Glomerular visceral epithelial cell (primary cell): ENCODE measurements around the gene ROGDI.
A peak's percentile ranks its signal among the peaks of the same experiment; 100 is the strongest.

Source experiments
- DNase-seq: peaks from one replicate; pipeline ENCODE4 v3.0.0-alpha.2; 2016; ENCODE audit errors: extremely low spot score

ROGDI gene

DNA sequence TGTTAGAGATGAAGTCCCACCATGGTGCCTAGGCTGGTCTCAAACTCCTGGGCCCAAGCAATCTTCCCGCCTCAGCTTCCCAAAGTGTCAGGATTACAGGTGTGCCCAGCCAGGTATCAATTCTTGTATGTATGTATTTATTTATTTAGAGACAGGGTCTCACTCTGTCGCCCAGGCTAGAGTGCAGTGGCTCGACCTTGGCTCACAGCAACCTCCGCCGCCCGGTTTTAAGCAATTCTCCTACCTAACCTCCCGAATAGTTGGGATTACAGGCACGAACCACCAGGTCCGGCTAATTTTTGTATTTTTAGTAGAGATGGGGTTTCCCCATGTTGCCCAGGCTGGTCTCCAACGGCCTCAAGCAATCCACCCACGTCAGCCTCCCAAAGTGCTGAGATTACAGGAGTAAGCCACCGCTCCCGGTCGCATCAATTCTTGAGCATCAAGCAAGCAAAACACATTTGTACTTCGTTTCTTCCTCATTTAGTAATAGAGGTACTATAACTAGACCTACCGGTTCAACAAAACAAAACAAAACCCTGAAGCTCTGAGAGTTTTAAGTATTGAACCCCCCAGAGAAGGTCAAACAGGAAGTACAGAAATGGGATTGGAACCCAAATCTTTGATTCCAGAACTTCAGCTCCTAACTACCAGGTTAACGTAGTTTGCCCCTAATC lies 34.4 kb downstream of the ROGDI start:
- DNase-seq, result no peak

DNA sequence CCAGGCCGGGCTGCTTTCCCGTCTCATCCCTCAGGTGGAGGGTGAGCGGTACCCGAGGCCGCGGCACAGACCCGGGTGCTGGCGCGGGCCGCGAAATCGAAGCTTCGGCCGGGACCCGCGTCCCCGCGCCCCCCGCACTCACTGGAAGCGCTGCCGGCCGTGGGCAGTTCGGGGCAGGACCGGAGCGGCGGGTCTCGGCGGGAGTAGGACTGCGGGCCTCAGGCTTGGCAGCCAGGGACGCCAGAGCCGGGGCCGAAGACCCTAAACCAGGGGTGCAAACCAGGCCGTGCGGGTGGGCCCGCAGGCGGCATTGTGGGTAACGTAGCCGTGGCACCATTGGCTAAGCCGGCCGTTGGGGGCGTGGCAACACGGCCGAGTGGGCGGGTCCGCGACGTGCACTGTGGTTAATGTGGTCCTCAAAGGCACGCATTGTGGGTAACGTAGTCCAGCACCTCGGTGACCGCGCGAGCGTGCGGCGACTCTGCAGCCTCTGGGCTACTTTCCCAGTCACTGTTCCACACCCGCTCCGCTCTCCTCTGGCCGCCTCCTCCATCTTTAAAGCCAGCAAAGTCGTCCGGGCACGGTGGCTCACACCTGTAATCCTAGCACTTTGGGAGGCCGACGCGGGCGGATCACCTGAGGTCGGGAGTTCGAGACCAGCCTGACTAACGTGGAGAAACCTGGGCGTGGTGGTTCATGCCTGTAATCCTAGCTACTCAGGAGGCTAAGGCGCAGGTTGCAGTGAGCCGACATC lies 35.4 kb downstream of the ROGDI start, which contains the start of gene ZNF500:
TSS of gene ZNF500 (minus strand) at position 288 of the 754 bp plus-strand sequence. CDS start 1,184 bp downstream, outside the sequence.
- DNase-seq, result peak; percentile 91

DNA sequence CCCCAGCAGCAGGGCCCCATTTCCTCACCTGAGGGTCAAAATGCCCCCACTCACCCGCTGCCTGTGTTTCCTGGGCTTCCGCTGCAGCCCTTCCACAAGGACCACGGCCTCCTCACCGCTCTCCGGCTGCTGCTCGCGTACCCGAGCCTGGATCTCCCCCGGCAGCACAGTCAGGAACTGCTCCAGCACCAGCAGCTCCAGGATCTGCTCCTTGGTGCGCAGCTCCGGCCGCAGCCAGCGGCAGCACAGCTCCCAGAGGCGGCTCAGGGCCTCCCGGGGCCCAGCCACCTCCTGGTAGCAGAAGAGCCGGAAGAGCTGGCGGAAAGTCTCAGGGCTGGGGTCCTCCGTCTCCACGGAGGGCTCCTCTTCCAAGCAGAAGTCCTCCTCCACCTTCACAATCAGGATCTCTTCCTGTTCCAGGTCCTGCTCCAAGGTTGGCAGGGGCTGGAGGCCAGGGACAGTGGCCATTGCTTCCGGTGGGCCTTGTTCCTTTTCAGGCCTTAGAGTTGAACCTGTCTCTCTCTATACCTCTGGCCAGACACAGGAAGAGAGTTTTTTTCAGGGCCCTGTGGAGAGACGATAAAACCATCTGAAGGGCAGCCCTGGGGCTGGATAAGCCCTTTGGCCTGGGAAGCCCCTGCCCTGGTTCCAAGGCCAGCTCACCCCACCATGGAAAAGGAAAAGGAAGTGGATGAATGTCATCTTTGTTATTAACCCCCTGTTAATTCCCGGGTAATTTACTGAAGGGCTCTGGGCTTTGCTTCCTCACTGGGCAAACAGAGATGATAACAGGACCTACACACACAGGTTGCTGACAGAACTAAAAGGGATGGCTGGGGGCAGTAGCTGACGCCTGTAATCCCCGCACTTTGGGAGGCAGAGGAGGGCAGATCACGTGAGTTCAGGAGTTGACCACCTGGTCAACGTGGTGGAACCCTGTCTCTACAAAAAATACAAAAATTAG lies 36.6 kb downstream of the ROGDI start:
- no peak for DNase-seq

DNA sequence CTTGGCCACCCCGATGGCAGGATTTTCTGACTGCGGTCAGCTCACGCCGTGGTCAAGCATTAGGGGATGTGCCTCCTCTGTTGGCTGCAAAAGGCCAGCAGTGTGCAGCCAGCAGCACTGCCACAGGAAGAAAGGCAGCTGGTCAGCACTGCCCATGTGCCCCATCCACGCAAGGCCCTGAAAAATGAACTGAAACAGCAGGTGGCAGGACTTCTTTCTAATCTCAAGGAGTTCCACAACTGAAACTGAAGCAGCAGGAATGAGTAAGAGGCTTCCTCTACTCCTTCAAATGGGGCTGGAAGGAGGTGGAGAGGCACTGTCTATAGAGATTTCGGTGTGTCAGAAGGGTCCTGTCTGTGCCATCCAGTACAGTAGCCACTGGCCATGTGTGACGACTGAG lies 38.6 kb downstream of the ROGDI start:
- no peak for DNase-seq

DNA sequence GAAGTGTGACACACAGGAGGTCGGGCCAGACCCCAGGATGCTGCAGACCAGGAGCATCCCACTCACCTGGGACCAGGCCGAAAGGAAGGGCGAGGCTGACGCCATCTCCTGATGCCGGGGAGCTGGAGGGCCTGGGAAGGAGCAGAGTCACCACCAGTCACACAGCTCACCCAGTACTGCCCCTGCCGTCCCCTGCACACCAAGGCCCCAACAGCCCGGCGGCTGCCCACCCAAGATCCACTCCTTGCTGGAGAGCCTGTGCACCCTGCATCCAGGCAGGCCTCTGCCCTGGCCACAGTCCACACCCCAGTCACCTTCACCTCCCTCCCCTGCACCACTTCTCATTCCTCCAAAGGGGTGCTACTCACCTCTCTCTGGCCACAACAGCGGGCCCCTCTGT lies 40.2 kb downstream of the ROGDI start:
- DNase-seq, result no peak

DNA sequence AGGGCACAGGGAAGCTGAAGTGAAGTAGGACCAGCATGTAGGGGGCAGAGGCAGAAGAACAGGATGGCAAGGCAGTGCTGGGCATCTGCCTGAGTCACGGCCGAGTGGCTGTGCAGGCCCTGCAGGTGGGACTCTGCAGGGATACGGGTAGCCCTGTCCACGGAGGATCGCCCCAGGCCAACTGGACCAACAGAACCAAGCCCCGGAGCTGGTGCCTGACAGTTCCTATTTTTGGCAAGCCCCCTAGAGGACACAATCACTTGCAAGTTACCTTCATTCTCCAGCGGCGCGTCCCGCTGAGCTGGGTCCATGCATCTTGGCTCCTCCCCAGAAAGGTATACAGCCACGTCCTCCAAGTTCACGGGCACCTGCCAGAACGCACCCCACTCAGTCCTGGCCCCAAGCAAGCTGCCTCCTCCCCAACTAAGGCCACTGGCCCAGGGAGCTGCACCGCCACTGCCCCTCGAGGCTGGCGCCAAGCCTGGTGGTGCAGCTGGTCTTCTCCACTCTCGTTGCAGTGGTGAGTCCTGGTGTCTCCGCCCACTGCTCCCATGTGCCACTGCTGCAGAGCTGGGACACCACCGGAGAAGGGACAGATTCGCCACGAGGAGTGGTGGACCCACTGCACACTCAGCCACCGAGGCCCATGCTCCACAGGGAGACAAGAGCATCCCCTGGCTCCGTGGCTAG lies 42.1 kb downstream of the ROGDI start:
- DNase-seq, result no peak

DNA sequence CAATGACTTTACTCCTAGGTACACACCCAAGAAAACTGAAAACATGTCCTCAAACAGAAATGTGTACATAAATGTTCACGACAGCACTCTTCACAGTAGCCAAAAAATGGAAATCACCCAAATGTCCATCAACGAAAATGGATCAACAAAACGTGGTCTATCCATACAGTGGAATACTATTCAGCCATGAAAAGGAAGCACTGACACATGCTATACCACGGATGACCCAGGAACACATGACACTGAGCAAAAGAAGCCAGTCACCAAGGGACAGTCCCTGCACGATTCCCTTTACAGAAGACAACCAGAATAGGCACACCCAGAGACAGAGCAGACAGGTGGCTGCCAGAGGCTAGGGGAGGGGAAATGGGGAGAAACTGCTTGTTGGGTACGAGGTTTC lies 46.7 kb downstream of the ROGDI start:
- no peak for DNase-seq

DNA sequence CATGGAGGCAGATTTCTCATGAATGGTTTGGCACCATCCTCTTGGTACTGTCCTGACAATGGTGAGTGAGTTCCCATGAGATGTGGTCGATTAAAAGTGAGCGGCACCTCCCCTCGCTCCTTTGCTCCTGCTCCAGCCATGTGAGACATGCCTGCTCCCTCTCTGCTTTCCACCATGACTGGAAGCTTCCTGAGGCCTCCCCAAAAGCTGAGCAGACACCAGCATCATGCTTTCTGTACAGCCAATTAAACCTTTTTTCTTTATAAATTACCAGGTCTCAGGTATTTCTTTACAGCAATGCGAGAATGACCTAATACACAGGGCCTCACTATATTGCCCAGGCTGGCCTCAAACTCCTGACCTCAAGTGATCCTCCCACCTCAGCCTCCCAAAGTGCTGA lies 47.6 kb downstream of the ROGDI start:
- no peak for DNase-seq

DNA sequence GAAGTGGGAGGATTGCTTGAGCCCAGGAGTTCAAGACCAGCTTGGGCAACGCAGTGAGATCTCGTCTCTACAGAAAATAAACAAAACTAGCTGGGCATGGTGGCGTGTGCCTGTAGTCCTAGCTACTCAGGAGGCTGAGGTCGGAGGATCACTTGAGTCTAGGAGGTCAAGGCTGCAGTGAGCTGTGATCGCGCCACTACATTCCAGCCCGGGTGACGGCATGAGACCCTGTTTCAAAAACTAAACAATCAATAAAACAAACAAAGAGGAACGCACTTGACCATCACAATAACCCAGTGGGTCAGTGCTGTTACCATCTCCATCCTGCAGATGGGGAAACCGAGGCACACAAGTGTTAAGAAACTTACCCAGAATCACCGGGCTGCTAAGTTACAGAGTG lies 49.2 kb downstream of the ROGDI start:
- no peak for DNase-seq

DNA sequence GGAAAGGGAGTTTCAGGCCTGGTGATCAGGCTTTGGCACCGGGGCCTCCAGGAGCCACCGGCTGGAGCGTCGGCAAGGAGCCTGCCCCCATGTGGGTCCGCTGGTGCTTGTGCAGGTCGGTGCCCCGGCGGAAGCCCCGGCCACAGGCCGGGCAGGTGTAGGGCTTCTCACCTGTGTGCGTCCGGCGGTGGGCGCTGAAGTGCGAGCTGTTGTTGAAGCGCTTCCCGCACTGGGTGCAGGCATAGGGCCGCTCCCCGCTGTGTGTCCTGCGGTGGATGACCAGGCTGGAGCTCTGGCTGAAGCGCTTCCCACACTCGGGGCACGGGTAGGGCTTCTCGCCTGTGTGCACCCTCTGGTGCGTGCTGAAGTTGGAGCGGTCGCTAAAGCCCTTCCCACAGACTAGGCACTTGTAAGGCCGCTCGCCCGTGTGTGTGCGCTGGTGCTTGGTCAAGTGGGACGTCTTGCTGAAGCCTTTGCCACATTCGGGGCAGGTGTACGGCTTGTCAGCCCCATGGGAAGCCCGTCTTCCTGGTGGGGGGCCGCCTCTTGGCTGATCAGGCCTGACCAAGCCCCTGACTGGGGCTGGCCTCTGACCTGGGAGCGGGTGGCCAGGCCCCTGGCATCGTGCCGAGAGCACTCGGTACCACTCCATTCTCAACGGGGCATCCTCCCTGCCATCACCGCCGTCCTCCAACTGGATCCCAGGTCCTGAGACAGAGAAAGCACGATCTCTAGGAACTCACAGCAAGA lies 49.9 kb downstream of the ROGDI start:
- DNase-seq, result no peak

DNA sequence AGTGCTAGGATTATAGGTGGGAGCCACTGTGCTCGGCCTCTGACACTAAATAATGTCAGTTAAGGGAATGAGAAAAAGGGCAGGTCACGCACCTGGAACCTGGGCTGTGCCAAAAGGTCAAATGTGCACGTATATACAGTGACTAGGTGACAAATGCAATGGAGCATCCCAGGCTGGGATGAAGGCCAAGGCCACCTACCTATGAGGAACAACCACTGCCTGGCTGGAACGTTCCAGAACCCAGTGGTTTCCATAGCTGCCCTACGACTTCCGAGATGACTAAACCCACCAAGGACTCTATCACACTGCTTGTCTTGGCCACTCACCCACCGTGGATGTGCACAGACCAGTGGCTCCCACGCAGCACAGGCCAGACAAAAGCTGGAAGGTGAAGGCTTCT lies 51.5 kb downstream of the ROGDI start:
- no peak for DNase-seq

DNA sequence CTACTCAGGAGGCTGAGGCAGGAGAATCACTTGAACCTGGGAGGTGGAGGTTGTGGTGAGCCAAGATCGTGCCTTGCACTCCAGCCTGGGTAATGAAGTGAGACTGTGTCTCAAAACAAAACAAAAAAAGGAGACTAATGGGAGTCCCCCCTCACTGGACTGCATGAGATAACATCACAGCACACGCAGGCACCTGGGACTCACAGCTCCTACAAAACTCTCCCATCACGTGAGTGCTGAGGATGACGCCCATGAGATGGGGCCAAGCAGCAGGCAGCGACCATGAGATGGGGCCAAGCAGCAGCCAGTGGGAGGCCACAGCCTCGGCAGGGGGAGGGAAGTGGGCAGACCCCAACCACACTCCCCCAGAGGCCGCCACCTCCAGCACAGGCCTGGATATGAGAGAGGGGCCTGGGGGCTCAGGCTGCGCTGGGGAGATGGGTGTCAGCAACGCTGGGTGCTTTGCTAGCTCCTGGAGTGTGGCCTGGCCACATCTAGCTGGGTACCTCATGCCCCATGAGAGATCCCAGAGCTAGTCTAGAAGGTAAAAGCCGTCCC lies 52.7 kb downstream of the ROGDI start:
- DNase-seq, result no peak

DNA sequence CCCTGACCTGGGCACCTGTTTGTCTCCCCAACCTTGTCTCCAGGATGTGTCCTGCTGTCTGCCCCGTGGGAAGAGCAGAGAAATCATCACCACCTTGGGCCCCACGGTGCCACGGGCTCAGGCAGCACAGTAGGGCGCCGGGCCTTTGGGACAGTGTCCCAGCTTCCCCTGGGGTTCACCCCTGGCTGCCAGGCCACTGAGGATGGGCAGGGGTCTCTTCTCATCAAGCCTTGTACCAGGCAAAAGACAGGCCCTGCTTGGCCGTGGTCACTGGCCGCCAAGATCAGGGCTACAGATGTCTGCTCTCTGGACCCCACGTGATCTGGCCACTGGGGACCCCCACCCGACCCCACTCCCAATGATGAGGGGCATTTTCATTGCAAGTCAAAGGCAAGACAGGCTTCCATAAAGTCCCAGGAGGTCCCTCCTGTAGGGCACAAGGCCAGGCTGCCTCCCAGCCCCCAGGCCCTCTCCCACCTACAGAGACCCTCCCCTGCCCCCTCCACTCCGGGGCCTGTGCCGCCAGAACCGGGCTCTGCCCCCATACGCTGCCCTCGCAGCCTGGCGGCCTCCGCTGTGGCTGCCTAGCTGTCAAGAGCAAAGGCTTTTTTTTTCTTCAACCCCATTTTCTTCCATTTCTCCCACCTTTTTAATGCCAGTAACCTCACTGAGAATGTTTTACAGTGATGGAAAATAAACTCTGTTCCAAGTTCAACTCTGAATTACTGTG lies 53.6 kb downstream of the ROGDI start:
- DNase-seq, result no peak

DNA sequence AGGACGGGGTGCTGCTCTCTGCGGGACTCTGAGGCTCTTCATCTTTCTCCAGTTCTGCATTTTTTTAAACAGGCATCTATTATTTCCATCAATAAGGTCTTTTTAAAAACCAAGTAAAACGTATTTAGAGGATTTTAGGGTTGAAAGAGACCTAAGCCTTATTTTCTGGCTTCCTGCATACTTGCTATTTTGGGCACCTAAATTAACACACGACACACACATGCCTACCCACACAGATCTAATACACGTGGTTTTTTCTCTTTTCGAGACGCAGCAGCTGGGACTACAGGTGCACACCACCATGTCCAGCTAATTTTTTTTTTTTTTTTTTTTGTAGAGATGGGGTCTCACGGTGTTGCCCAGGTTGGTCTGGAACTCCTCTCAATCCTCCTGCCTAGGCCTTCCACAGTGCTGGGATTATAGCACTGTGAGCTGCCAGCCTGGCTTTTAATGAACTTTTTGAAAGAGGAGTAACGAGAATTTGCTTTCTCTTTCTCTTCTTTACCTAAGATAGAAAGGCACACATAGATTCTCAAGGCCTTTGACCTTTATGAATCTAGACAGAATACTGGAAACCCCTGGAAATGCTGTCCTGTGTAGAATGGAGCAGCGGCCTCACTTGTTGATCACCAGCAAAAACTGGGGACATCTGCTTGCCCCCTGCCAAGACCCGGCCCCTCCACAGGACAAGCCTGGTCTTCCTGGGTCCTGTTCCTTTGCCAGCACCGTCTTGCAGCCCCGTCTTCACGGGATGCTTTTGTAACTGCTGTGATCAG lies 54.3 kb downstream of the ROGDI start:
- no peak for DNase-seq

DNA sequence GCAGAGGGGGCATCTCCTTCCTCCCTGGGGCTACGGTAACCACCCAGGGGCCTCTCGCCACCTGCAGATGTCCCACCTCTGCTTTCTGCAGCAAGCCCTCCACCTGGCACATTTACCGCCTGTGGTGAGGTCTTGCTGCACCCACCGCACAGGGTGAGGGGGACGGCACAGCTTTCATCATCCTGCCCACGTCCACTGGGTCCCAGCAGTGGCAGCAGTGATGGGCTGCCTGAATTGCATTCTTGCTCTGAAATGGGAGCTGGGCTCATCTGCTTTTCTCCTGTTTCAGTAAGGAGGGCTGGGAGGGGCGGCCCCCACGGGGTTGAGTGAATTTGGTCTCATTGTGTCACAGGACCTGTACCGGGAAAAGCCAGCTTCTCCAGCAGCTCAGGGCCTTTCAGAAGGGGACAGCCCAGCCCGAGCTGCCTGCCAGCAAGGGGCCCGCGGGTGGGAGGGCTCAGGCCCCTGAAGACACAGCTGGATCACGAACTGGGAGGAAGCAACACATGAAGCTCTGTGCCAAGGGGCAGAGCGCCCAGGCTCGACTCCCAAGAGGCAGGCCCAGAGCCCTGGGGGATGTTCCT lies 55.4 kb downstream of the ROGDI start:
- no peak for DNase-seq
